ENCODE data around the gene SNX1. TPM values are rescaled to one million over a fixed set of nuclear protein-coding genes. Genes with fewer than 3 reads are reported as not detected.

SNX1 gene
- polyA plus RNA-seq, 1 donor (not counting 4 experiments of a cell fraction or from before 2014, with no cell fraction given) = 90.2 TPM

DNA sequence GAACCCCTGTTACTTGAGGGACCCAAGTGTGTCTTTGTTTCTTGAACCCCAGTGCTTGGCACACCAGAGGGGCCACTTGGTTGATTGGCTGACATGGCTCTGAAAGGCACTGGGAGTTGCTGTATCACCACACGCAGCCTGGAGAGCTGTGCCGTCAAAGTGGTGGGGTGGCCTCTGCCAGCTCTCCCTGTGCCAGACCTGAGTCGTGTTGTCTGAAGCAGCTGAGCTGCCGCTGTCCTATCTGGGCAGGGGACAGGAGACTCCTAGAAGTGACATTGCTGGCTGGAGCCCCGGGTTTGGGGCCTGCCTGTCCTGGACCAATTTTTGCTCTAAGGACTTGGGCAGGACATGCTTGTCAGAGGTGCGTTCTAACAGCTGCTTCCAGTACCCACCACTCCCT lies 50.3 kb downstream of the SNX1 start:
- Histone ChIP-seq H3K36me3 (ENCODE audit: control insufficient read depth in 2 of 2, extremely low read depth in 1 of 2, insufficient read depth in 2 of 2, low read length in 2 of 2) (peaks cover 7 to 8% of the 10 kb centered on the region in 2 experiments), H3K27me3 (ENCODE audit: control insufficient read depth, extremely low read depth, insufficient read depth, low read length) (no peaks in the 10 kb centered on the region), H2AFZ (ENCODE audit: control insufficient read depth, low read length) (no peak overlapping the region), H3K9ac (ENCODE audit: control insufficient read depth, extremely low read depth, insufficient read depth, low read length) (no peak overlapping the region), H3K4me1 (ENCODE audit: control insufficient read depth, extremely low read depth, insufficient read depth, low read length) (no peaks in the 10 kb centered on the region), H3K79me2 (ENCODE audit: control insufficient read depth, insufficient read depth, low read length) (no peaks in the 10 kb centered on the region), H3K9me3 (ENCODE audit: control insufficient read depth, low read depth, low read length) (no peaks in the 10 kb centered on the region), H4K20me1 (ENCODE audit: control insufficient read depth, extremely low read depth, insufficient read depth, low read length) (no peaks in the 10 kb centered on the region), H3K4me2 (ENCODE audit: control insufficient read depth, extremely low read depth, insufficient read depth, low read depth, low read length) (no peak overlapping the region), H3K4me3 (ENCODE audit: control insufficient read depth in 2 of 3, extremely low read depth in 1 of 3, insufficient read depth in 2 of 3, low read depth in 1 of 3, low read length in 3 of 3) (no peak overlapping the region), H3K27ac (ENCODE audit: control insufficient read depth, insufficient read depth, low read length) (no peak overlapping the region), H3K9me1 (ENCODE audit: control insufficient read depth, extremely low read depth, insufficient read depth, low read length) (no peaks in the 10 kb centered on the region)
- dilution Hi-C loops (cut with MboI; ENCODE audit: extremely low pct_ligation_motif_present, low sequenced_read_pairs) = no loop called here
- TF ChIP-seq, protein P1, sequence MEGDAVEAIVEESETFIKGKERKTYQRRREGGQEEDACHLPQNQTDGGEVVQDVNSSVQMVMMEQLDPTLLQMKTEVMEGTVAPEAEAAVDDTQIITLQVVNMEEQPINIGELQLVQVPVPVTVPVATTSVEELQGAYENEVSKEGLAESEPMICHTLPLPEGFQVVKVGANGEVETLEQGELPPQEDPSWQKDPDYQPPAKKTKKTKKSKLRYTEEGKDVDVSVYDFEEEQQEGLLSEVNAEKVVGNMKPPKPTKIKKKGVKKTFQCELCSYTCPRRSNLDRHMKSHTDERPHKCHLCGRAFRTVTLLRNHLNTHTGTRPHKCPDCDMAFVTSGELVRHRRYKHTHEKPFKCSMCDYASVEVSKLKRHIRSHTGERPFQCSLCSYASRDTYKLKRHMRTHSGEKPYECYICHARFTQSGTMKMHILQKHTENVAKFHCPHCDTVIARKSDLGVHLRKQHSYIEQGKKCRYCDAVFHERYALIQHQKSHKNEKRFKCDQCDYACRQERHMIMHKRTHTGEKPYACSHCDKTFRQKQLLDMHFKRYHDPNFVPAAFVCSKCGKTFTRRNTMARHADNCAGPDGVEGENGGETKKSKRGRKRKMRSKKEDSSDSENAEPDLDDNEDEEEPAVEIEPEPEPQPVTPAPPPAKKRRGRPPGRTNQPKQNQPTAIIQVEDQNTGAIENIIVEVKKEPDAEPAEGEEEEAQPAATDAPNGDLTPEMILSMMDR (optimal IDR thresholded peaks at IDR 0.05 in 1 of 3, IDR thresholded peaks at IDR 0.05 in 1 of 3, conservative IDR thresholded peaks at IDR 0.05 in 1 of 3; ENCODE audit: extremely low read depth in 1 of 3, insufficient read depth in 2 of 3, low read length in 3 of 3) = no peak
- TF ChIP-seq EZH2 (IDR thresholded peaks at IDR 0.05; ENCODE audit: low read length) = no peak
- DNase-seq (ENCODE audit: low read depth, low spot score) = no peak
- no peak for FAIRE-seq

DNA sequence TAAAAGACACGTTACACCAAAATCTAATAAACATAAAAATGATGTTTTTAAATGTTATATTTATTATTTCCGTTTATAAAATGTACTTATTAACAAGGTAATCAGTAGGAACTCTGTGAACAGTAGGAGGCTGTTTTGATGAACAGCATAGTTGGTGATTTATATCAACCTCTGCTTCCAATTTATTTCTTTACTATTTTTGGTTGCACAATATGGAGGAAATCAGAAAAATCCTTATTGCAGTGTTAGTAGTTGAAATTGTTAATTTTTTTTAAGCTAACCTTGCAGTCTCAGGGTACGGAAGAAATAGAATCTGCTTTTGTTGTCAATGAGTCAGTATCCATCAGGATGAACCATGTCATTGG lies 50.7 kb downstream of the SNX1 start:
- no peak overlapping the region for H3K9ac ChIP-seq (ENCODE audit: control insufficient read depth, extremely low read depth, insufficient read depth, low read length)
- H2AFZ ChIP-seq (ENCODE audit: control insufficient read depth, low read length) = no peak overlapping the region
- H4K20me1 ChIP-seq (ENCODE audit: control insufficient read depth, extremely low read depth, insufficient read depth, low read length) = no peaks in the 10 kb centered on the region
- no peak for TF ChIP-seq EZH2 (IDR thresholded peaks at IDR 0.05; ENCODE audit: low read length)
- TF ChIP-seq, protein P1 (optimal IDR thresholded peaks at IDR 0.05 in 1 of 3, IDR thresholded peaks at IDR 0.05 in 1 of 3, conservative IDR thresholded peaks at IDR 0.05 in 1 of 3; ENCODE audit: extremely low read depth in 1 of 3, insufficient read depth in 2 of 3, low read length in 3 of 3) = no peak
- H3K4me2 ChIP-seq (ENCODE audit: control insufficient read depth, extremely low read depth, insufficient read depth, low read depth, low read length) = no peak overlapping the region
- H3K4me3 ChIP-seq (ENCODE audit: control insufficient read depth in 2 of 3, extremely low read depth in 1 of 3, insufficient read depth in 2 of 3, low read depth in 1 of 3, low read length in 3 of 3) = no peak overlapping the region
- no peak for FAIRE-seq
- no peak overlapping the region for H3K27ac ChIP-seq (ENCODE audit: control insufficient read depth, insufficient read depth, low read length)
- H3K36me3 ChIP-seq (ENCODE audit: control insufficient read depth in 2 of 2, extremely low read depth in 1 of 2, insufficient read depth in 2 of 2, low read length in 2 of 2) = peaks cover 5% of the 10 kb centered on the region in 2 experiments
- no peaks in the 10 kb centered on the region for H3K9me3 ChIP-seq (ENCODE audit: control insufficient read depth, low read depth, low read length)
- no peaks in the 10 kb centered on the region for H3K79me2 ChIP-seq (ENCODE audit: control insufficient read depth, insufficient read depth, low read length)
- DNase-seq (ENCODE audit: low read depth, low spot score) = no peak
- H3K9me1 ChIP-seq (ENCODE audit: control insufficient read depth, extremely low read depth, insufficient read depth, low read length) = no peaks in the 10 kb centered on the region
- no peaks in the 10 kb centered on the region for H3K4me1 ChIP-seq (ENCODE audit: control insufficient read depth, extremely low read depth, insufficient read depth, low read length)
- dilution Hi-C loops (cut with MboI; ENCODE audit: extremely low pct_ligation_motif_present, low sequenced_read_pairs) = no loop called here
- H3K27me3 ChIP-seq (ENCODE audit: control insufficient read depth, extremely low read depth, insufficient read depth, low read length) = no peaks in the 10 kb centered on the region

Data from keratinocyte (primary cell).